Tibial nerve (tissue), 4 donors: ENCODE measurements around the gene SDC1. TPM values are rescaled to one million over a fixed set of nuclear protein-coding genes. Genes with fewer than 3 reads are reported as not detected.

Experiments
- DNase-seq, 2 donors: peaks; one replicate each; pipeline ENCODE4 v3.0.0-alpha.2; 2019; ENCODE audit warnings: low spot score in 2 of 2
- H3K27ac ChIP-seq, 4 donors: fragments of 200-600 bp; sonication (generic) in 3 of 4; one replicate each; pipeline ENCODE4 v1.5.1; 2017 to 2019; ENCODE audit warnings: mild to moderate bottlenecking in 1 of 4
- H3K27me3 ChIP-seq, 2 donors: fragments of 200-600 bp; sonication (generic) in 1 of 2; one replicate each; pipeline versions ENCODE4 v1.5.1 to v1.6.0; 2017 to 2019
- H3K36me3 ChIP-seq, 3 donors: fragments of 200-600 bp; sonication (generic); one replicate each; pipeline ENCODE4 v1.5.1; 2018 to 2019
- H3K4me1 ChIP-seq, 4 donors: fragments of 200-600 bp; sonication (generic) in 3 of 4; one replicate each; pipeline ENCODE4 v1.5.1; 2017 to 2019
- H3K4me3 ChIP-seq, 4 donors: fragments of 200-600 bp; sonication (generic) in 3 of 4; one replicate each; pipeline ENCODE4 v1.5.1; 2017 to 2019; ENCODE audit warnings: mild to moderate bottlenecking in 1 of 4, moderate library complexity in 1 of 4
- H3K9me3 ChIP-seq, 4 donors: fragments of 200-600 bp; sonication (generic) in 3 of 4; one replicate each; pipeline ENCODE4 v1.5.1; 2017 to 2019
- CTCF ChIP-seq, 5 experiments: fragments of 200-600 bp in 3 of 5; fragments of 450-650 bp in 2 of 5; sonication (generic) in 3 of 5; IDR thresholded peaks; one replicate each; pipeline ENCODE4 v1.5.1; 2016 to 2019; ENCODE audit warnings: antibody characterized with exemption in 5 of 5, mild to moderate bottlenecking in 3 of 5, moderate library complexity in 2 of 5
- EP300 ChIP-seq, 2 donors: sonication (generic); formaldehyde crosslinking; IDR thresholded peaks; one replicate each; pipeline ENCODE4 v1.6.1; 2017; ENCODE audit warnings: antibody characterized with exemption in 2 of 2, mild to moderate bottlenecking in 1 of 2
- POLR2A ChIP-seq, 2 donors: fragments of 450-650 bp; IDR thresholded peaks; one replicate each; pipeline ENCODE4 v1.6.1; 2017; ENCODE audit warnings: antibody characterized with exemption in 2 of 2, mild to moderate bottlenecking in 2 of 2, moderate library complexity in 2 of 2
- WGBS, 2 donors: methylation state at CpG; one replicate each; pipeline ENCODE4 v1.1.5; 2018; 5-methylcytosine and 5-hydroxymethylcytosine counted together
- total RNA-seq, 4 donors: library from RNA; depleted of rRNA; stranded (reverse); fragments of >200 nt; gene quantifications; one replicate each; pipeline ENCODE4 v1.1.0, GENCODE V29; 2016

The SDC1 gene
- total RNA-seq, 4 donors from 2014 or later: 0.78 to 2.8 (median 1.7) TPM

DNA sequence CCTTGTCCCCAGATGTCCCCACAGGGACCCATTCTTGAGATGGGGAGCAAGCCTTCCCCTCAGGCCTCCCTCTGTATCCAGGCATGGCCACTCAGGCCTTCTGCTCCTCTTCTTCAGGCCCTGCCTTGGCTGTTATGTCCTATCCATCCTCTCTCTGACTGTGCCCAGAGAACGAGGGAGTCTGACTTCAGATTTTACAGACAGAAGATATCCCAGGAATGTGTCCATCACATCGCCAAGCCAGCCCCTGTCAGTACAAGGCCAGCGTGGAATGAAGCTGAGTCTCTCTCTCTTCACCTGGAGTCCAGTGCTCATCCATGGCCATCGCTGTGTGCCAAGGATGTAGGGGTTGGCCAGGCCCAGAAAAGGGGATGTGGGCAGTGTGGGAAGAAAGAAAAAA, 57.6 kb downstream of the SDC1 start:
- Histone ChIP-seq H3K36me3 (no peaks in the 10 kb centered on the region), H3K27me3 (no peaks in the 10 kb centered on the region), H3K9me3 (no peaks in the 10 kb centered on the region), H3K27ac (no peak overlapping the region), H3K4me1 (peaks cover 0 to 7% (median 0%) of the 10 kb centered on the region in 4 donors), H3K4me3 (no peak overlapping the region)
- 63 to 70% methylated on average over 4 of the region's 4 CpGs for WGBS, 2 donors
- no peak for DNase-seq
- TF ChIP-seq CTCF (IDR thresholded peaks at IDR 0.05) (no peak), POLR2A (IDR thresholded peaks at IDR 0.05) (no peak), EP300 (IDR thresholded peaks at IDR 0.05) (no peak)

DNA sequence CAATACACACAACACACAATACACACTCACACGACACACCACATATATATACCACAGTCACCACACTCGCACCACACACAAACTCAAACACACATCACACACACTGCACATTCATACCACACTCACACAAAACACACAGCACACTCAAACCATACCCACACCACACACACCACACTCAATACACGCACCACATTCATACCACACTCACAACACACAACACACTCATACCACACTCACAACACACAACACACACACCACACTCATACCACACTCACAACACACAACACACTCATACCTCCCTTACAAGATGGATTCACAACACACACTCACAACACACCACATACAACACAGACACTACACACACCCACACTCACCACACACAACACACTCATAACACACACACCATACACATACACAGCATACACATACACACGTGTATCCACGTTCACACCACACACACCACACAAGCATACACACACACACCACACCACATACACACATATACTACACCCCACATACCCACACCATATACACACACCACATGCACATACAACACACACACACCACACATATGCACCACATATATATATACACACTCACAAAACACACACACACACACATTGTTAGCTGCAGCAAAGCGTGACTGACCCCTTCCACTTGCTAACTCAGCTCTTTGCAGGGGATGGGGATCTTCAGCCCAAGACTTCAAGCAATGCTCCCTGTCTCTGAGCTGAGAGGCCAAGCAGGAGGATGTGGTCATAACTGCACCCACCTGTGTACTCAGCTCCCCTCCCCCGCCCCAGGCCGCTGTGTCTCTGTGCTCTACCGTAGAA, 59.0 kb downstream of the SDC1 start:
- no peaks in the 10 kb centered on the region for H3K36me3 ChIP-seq
- 88% methylated on average over 9 of the region's 9 CpGs for WGBS, 2 donors
- no peak for TF ChIP-seq EP300 (IDR thresholded peaks at IDR 0.05)
- no peak for DNase-seq
- H3K9me3 ChIP-seq: no peaks in the 10 kb centered on the region
- H3K4me1 ChIP-seq: no peaks in the 10 kb centered on the region
- no peak overlapping the region for H3K27ac ChIP-seq
- no peak overlapping the region for H3K4me3 ChIP-seq
- no peaks in the 10 kb centered on the region for H3K27me3 ChIP-seq

- no peaks in the 10 kb centered on the region for H3K27me3 ChIP-seq
- H3K36me3 ChIP-seq: no peaks in the 10 kb centered on the region
- H3K4me1 ChIP-seq: no peaks in the 10 kb centered on the region
- no peaks in the 10 kb centered on the region for H3K9me3 ChIP-seq
- no peak for DNase-seq
- no peak overlapping the region for H3K4me3 ChIP-seq
- TF ChIP-seq EP300 (IDR thresholded peaks at IDR 0.05): no peak
- no peak for TF ChIP-seq POLR2A (IDR thresholded peaks at IDR 0.05)
- TF ChIP-seq CTCF (IDR thresholded peaks at IDR 0.05): no peak
- 92 to 96% methylated on average over 3 of the region's 3 CpGs for WGBS, 2 donors
- H3K27ac ChIP-seq: no peak overlapping the region
These were observed 60.0 kb downstream of the SDC1 start for GRCh38 chr2:20164734-20165478.

GRCh38 chr2:20164061-20164733, 60.7 kb downstream of the SDC1 start:
- no peaks in the 10 kb centered on the region for H3K27me3 ChIP-seq
- no peak overlapping the region for H3K27ac ChIP-seq
- no peaks in the 10 kb centered on the region for H3K36me3 ChIP-seq
- no peaks in the 10 kb centered on the region for H3K9me3 ChIP-seq
- H3K4me1 ChIP-seq: no peaks in the 10 kb centered on the region
- no peak for DNase-seq
- WGBS, 2 donors: 60% methylated on average over 10 of the region's 10 CpGs
- TF ChIP-seq EP300 (IDR thresholded peaks at IDR 0.05) (no peak), CTCF (IDR thresholded peaks at IDR 0.05) (no peak), POLR2A (IDR thresholded peaks at IDR 0.05) (no peak)
- no peak overlapping the region for H3K4me3 ChIP-seq

DNA sequence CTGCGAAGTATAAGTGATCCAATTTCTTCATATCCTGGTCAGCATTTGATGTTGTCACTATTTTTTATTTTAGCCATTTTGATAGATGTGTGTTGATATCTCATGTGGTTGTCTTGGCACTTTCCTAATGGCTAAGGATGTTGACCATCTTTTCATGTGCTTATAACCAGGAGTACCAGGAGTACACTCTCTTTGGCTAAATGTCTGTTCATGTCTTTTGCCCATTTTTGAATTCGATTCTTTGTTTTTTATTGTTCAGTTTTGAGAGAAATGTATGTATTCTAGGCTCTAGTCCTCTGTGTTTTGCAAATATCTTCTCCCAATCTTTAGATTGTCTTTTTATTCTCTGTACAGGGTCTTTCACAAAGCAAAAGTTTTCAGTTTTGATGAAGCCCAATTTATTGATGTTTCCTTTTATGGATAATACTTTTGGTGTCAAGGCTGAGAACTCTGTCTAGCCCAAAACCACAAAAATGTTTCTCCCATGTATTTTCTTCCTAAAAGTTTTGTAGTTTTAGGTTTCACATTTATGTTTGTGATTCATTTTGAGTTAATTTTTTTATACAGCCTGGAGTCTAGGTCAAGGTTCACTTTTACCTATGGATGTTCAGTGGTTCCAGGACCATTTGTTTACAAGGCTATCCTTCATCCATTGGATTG, 65.4 kb downstream of the SDC1 start:
- no peaks in the 10 kb centered on the region for H3K4me1 ChIP-seq
- TF ChIP-seq CTCF (IDR thresholded peaks at IDR 0.05) (no peak), EP300 (IDR thresholded peaks at IDR 0.05) (no peak), POLR2A (IDR thresholded peaks at IDR 0.05) (no peak)
- no peaks in the 10 kb centered on the region for H3K27me3 ChIP-seq
- DNase-seq: no peak
- H3K9me3 ChIP-seq: no peaks in the 10 kb centered on the region
- 94 to 96% methylated on average over 2 of the region's 2 CpGs for WGBS, 2 donors
- H3K4me3 ChIP-seq: no peak overlapping the region
- H3K27ac ChIP-seq: no peak overlapping the region
- H3K36me3 ChIP-seq: no peaks in the 10 kb centered on the region
